Ascending aorta (tissue), 2 donors: ENCODE results near the gene USP2. TPM values are rescaled to one million over a fixed set of nuclear protein-coding genes. Genes with fewer than 3 reads are reported as not detected.

ENCODE experiments used
- DNase-seq, 2 donors: peaks; one replicate each; pipeline ENCODE4 v3.0.0-alpha.2; 2019; ENCODE audit warnings: low spot score in 2 of 2
- H3K27ac ChIP-seq, 2 donors: fragments of 200-600 bp; sonication (generic); one replicate each; pipeline ENCODE4 v1.5.1; 2016 to 2017; ENCODE audit warnings: mild to moderate bottlenecking in 1 of 2
- H3K27me3 ChIP-seq: fragments of 200-600 bp; sonication (generic); one replicate; pipeline ENCODE4 v1.5.1; 2017
- H3K36me3 ChIP-seq, 2 donors: fragments of 200-600 bp; sonication (generic); one replicate each; pipeline ENCODE4 v1.5.1; 2016
- H3K4me1 ChIP-seq, 2 donors: fragments of 200-600 bp; sonication (generic); one replicate each; pipeline ENCODE4 v1.5.1; 2016 to 2017; ENCODE audit warnings: mild to moderate bottlenecking in 1 of 2
- H3K4me3 ChIP-seq, 2 donors: fragments of 200-600 bp; sonication (generic); one replicate each; pipeline ENCODE4 v1.5.1; 2016 to 2017; ENCODE audit warnings: mild to moderate bottlenecking in 1 of 2
- H3K9me3 ChIP-seq, 2 donors: fragments of 200-600 bp; sonication (generic); one replicate each; pipeline ENCODE4 v1.5.1; 2016
- intact Hi-C: fragments of 100-400 bp; cut with DNase I; formaldehyde crosslinking; loops from one replicate; pipeline ENCODE4 v1.15.1; 2023
- total RNA-seq: library from RNA; depleted of rRNA; stranded (reverse); fragments of >200 nt; gene quantifications from one replicate; pipeline ENCODE4 v1.1.0, GENCODE V29; 2016
- TF ChIP-seq, protein P1 (sequence below), 3 experiments: fragments of 200-600 bp in 2 of 3; fragments of 450-650 bp in 1 of 3; sonication (generic) in 2 of 3; IDR thresholded peaks; one replicate each; pipeline ENCODE4 v1.5.1; 2016 to 2019; ENCODE audit warnings: antibody characterized with exemption in 3 of 3, mild to moderate bottlenecking in 1 of 3, moderate library complexity in 1 of 3

USP2 gene
- total RNA-seq, 1 donor from 2014 or later: not detected

DNA sequence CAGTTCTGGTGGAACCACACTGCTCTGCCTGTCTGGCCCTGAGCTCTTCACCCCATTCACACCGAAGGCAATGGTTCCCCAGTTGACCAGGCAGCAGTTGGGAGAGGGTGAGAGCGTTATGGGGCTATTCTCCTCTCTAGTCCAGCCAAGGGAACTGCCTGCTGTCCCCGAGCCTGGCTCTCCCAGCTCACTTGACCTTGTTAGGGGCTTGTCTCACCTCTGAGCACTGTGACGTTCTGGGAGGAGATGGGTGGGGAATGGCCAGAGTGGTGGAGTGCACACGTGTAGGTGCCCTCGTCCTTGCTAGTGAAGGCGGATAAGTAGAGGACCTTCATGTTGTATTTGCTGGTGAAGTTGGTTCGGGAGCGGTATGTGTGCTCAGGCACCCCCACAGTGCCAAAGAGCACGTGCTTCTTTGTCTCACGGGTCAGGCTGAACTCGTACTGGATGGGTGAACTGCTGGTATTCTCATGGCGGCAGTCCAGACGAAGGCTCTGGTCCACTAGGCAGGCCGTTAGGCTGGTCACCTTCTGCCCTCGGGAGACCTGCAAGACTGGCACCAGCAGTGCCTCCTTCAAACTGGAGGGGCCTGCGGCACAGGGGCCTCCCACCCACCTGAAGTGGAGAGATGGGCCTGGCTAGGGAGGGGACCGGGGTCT, 38.5 kb upstream of the USP2 start:
- H3K36me3 ChIP-seq: no peaks in the 10 kb centered on the region
- H3K4me1 ChIP-seq: peaks cover 3 to 23% of the 10 kb centered on the region in 2 donors
- intact Hi-C loops: no loop called here
- no peaks in the 10 kb centered on the region for H3K9me3 ChIP-seq
- no peak for DNase-seq
- no peaks in the 10 kb centered on the region for H3K27me3 ChIP-seq
- TF ChIP-seq, protein P1, sequence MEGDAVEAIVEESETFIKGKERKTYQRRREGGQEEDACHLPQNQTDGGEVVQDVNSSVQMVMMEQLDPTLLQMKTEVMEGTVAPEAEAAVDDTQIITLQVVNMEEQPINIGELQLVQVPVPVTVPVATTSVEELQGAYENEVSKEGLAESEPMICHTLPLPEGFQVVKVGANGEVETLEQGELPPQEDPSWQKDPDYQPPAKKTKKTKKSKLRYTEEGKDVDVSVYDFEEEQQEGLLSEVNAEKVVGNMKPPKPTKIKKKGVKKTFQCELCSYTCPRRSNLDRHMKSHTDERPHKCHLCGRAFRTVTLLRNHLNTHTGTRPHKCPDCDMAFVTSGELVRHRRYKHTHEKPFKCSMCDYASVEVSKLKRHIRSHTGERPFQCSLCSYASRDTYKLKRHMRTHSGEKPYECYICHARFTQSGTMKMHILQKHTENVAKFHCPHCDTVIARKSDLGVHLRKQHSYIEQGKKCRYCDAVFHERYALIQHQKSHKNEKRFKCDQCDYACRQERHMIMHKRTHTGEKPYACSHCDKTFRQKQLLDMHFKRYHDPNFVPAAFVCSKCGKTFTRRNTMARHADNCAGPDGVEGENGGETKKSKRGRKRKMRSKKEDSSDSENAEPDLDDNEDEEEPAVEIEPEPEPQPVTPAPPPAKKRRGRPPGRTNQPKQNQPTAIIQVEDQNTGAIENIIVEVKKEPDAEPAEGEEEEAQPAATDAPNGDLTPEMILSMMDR (IDR thresholded peaks at IDR 0.05): no peak
- no peak overlapping the region for H3K27ac ChIP-seq
- H3K4me3 ChIP-seq: no peak overlapping the region

DNA sequence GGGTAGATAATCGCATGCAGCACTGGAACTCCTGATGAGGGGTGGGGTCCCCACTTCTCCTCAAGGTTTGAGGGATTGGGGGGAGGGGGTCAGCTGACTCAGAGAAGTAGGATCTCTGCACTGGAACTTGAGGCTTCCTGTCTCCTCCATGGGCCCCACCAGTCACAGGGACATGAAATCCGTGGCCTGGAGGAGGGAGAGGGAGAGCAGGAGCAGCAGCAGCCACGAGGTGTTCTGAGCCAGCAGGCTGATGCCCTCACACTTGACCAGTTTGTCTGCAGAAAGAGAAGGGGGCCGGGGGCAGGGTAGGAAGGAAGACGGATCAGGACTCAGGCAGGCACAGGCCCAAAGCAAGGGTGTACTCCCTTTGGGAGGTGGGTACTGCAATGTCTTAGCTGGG, 37.8 kb upstream of the USP2 start:
- Histone ChIP-seq H3K4me1 (peaks cover 3 to 23% of the 10 kb centered on the region in 2 donors), H3K27ac (no peak overlapping the region), H3K27me3 (no peaks in the 10 kb centered on the region), H3K9me3 (no peaks in the 10 kb centered on the region), H3K36me3 (no peaks in the 10 kb centered on the region), H3K4me3 (no peak overlapping the region)
- DNase-seq: no peak
- intact Hi-C loops: no loop called here
- TF ChIP-seq, protein P1 (IDR thresholded peaks at IDR 0.05): no peak

DNA sequence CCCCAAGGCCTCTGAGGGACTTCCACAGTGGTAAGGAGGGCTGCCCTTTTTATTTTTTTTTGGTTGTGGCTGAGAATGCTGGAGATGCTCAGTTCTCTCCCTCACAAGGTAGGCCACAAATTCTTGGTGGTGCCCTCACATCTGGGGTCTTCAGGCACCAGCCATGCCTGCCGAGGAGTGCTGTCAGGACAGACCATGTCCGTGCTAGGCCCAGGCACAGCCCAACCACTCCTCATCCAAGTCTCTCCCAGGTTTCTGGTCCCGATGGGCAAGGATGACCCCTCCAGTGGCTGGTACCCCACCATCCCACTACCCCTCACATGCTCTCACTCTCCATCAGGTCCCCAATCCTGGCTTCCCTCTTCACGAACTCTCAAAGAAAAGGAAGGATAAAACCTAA, 37.3 kb upstream of the USP2 start:
- TF ChIP-seq, protein P1 (IDR thresholded peaks at IDR 0.05): no peak
- no peaks in the 10 kb centered on the region for H3K9me3 ChIP-seq
- intact Hi-C loops: no loop called here
- H3K27me3 ChIP-seq: no peaks in the 10 kb centered on the region
- H3K4me1 ChIP-seq: peaks cover 3 to 23% of the 10 kb centered on the region in 2 donors
- no peak overlapping the region for H3K4me3 ChIP-seq
- H3K27ac ChIP-seq: no peak overlapping the region
- no peak for DNase-seq
- no peaks in the 10 kb centered on the region for H3K36me3 ChIP-seq

DNA sequence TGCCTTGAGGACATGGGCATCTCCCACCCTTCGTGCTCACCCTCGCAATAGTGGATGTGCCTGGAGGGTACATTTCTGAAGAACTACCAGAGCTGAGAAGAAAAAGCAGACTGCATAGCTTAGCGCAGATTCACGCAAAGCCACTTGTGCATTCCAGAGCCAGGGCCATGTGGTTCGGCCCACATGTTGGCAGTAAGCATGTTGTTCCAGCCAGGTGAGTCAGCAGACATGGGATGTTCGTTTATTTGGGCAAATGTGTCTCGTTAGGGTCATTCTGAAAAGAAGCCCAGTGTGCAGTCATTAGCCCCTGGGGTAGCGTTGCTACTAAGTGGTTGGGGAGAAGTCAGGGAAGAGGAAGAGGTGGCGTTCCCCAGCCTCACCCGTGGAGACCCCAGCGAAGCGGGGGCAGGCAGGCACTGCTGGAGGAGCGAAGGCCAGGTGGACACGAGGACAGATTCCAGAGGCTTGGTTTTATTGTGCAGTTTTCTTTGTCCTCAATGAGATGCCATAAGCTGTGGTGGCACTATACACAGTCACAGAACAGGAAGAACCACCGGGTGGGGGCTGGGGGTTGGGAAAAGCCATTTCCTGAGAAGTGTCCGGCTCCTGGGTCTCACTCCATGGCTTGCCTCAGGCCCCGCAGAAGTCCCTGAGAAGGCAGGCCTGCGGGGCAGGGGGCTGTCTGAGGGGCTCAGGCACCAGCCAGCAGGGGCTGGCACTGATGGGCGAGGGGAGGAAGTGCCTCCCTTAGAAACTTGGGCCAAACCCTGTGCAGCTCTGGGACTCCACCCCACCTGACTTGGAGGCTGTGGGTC, 36.4 kb upstream of the USP2 start:
- Histone ChIP-seq H3K9me3 (no peaks in the 10 kb centered on the region), H3K36me3 (no peaks in the 10 kb centered on the region), H3K27me3 (no peaks in the 10 kb centered on the region), H3K4me3 (peak overlapping the region in 1 of 2 donors; percentile 29), H3K27ac (peak overlapping the region; percentile 78 to 83), H3K4me1 (peaks cover 3 to 22% of the 10 kb centered on the region in 2 donors)
- intact Hi-C loops: no loop called here
- DNase-seq: peak; percentile 37 to 81
- TF ChIP-seq, protein P1 (IDR thresholded peaks at IDR 0.05): no peak

DNA sequence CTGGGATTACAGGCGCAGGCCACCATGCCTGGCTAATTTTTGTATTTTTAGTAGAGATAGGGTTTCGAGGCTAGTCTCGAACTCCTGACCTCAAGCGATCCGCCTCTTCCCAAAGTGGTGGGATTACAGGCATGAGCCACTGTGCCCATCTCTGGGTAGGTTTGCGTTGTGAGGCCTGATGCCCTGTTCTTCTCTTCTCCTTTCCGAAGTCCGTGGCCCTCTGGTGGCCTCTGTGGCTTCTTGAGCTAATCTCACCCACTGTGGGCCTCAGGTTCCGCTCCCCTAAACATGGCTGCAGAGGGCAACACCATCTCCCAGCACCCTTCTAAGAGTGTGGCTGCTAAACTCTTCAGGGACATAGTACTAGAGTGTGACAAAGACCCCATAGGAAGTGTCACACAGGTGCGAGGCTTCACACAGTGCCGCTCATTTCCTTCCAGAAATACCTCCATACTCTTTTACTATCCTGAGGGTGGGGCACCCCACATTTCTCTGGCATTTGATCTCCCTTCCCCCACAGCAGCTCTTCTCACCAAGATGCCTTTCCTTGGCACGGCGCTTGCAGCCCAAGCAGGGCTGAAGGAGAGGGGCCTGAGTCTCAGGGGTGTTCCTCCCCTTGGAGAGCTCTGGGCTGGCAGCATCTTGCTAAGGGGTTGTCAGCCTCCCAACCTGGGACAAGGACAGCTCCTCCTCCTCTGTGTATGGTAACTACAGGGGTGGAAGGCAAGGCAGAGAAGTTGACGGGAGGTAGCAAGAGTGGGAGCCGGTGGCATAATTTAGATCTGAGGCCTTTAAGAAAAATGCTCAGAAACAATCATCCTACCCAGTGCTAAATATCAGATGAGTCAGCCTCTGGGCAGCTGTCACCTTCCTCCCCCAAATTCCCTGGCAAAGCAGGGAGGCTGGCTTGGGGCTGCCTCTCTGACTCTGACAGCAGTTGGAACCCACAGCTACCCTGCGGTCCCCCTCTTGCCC, 35.4 kb upstream of the USP2 start:
- H3K4me1 ChIP-seq: peaks cover 0 to 16% of the 10 kb centered on the region in 2 donors
- no peaks in the 10 kb centered on the region for H3K9me3 ChIP-seq
- no peaks in the 10 kb centered on the region for H3K27me3 ChIP-seq
- DNase-seq: no peak
- H3K36me3 ChIP-seq: no peaks in the 10 kb centered on the region
- H3K4me3 ChIP-seq: peak overlapping the region in 1 of 2 donors; percentile 29
- TF ChIP-seq, protein P1 (IDR thresholded peaks at IDR 0.05): no peak
- intact Hi-C loops: no loop called here
- peak overlapping the region; percentile 78 to 83 for H3K27ac ChIP-seq
